PC-3 (cell line): ENCODE data around the gene TAOK3. TPM values are rescaled to one million over a fixed set of nuclear protein-coding genes. Genes with fewer than 3 reads are reported as not detected.
"Not testable (repeated sequence)": the region's sequence is repeated elsewhere in the genome, so short reads cannot be mapped to it uniquely, and the experiment has no call there.

Source experiments
- ATAC-seq: fragments of 200-7000 bp; cut with Tn5 transposase; 2 replicates; pipeline ENCODE4 v1.9.1; 2020; ENCODE audit warnings: mild to moderate bottlenecking, moderate library complexity
- BruUV-seq: library from RNA; stranded (reverse); fragments of 400-500 nt; replicated peaks from 2 replicates; lab custom pipeline; 2021; lab: Mats Ljungman, UMichigan
- CTCF ChIA-PET: fragments of 300-600 bp; sonication (Branson Sonifier 250); formaldehyde crosslinking; loops from one replicate; lab custom pipeline; 2022; ENCODE audit warnings: antibody characterized with exemption; lab: Charles Lee
- POLR2A ChIA-PET: fragments of 300-600 bp; sonication (Branson Sonifier 250); formaldehyde crosslinking; loops from one replicate; lab custom pipeline; 2022; ENCODE audit warnings: antibody characterized with exemption; ENCODE audit not compliant: unreplicated experiment; lab: Charles Lee
- DNase-seq: peaks from one replicate; pipeline ENCODE4 v3.0.0-alpha.2; 2015
- H2AFZ ChIP-seq: fragments of 300-600 bp; sonication (generic); 2 replicates; pipeline ENCODE4 v1.6.0; 2016; ENCODE audit warnings: antibody characterized with exemption, low read length
- H3F3A ChIP-seq: fragments of 300-600 bp; sonication (generic); one replicate; pipeline ENCODE4 v1.6.0; 2017; ENCODE audit warnings: antibody characterized with exemption, low read length, control low read depth, mild to moderate bottlenecking; ENCODE audit not compliant: unreplicated experiment
- H3K27ac ChIP-seq: fragments of 300-600 bp; sonication (generic); 2 replicates; pipeline ENCODE4 v1.5.1; 2016; ENCODE audit warnings: mild to moderate bottlenecking, low read length
- H3K27me3 ChIP-seq: fragments of 300-600 bp; sonication (generic); 2 replicates; pipeline ENCODE4 v1.6.1; 2016; ENCODE audit warnings: low read length, mixed read lengths
- H3K36me3 ChIP-seq: fragments of 300-600 bp; sonication (generic); 2 replicates; pipeline ENCODE4 v1.6.1; 2016; ENCODE audit warnings: low read depth, mixed run types, low read length, mixed read lengths
- H3K4me1 ChIP-seq: fragments of 300-600 bp; sonication (generic); 2 replicates; pipeline ENCODE4 v1.5.1; 2016; ENCODE audit warnings: low read length; ENCODE audit not compliant: insufficient read depth
- H3K4me2 ChIP-seq: fragments of 300-600 bp; sonication (generic); 2 replicates; pipeline ENCODE4 v1.6.0; 2016; ENCODE audit warnings: low read length
- H3K4me3 ChIP-seq: fragments of 300-600 bp; sonication (generic); 2 replicates; pipeline ENCODE4 v1.5.1; 2016; ENCODE audit warnings: mild to moderate bottlenecking, low read length, mixed read lengths
- H3K79me2 ChIP-seq: fragments of 300-600 bp; sonication (generic); 2 replicates; pipeline ENCODE4 v1.6.1; 2017; ENCODE audit warnings: low read length, mixed read lengths
- H3K9ac ChIP-seq: fragments of 300-600 bp; sonication (generic); 2 replicates; pipeline ENCODE4 v1.6.0; 2016; ENCODE audit warnings: mild to moderate bottlenecking, low read length
- H3K9me2 ChIP-seq: fragments of 300-600 bp; sonication (generic); replicated peaks from 2 replicates; pipeline ENCODE4 v1.6.1; 2016; ENCODE audit warnings: mixed run types, low read length, mixed read lengths
- H3K9me3 ChIP-seq: fragments of 300-600 bp; sonication (generic); 2 replicates; pipeline ENCODE4 v1.6.1; 2016; ENCODE audit warnings: low read length, mixed read lengths
- H4K20me1 ChIP-seq: fragments of 300-600 bp; sonication (generic); 2 replicates; pipeline ENCODE4 v1.6.1; 2016; ENCODE audit warnings: low read length, mixed read lengths
- CTCF ChIP-seq: fragments of 300-600 bp; sonication (generic); conservative IDR thresholded peaks from 2 replicates; pipeline ENCODE4 v1.5.1; 2017; ENCODE audit warnings: antibody characterized with exemption, low read depth, mild to moderate bottlenecking, low read length
- EZH2 ChIP-seq: fragments of 300-600 bp; sonication (generic); IDR thresholded peaks from one replicate; pipeline ENCODE4 v1.6.1; 2017; ENCODE audit warnings: antibody characterized with exemption, mild to moderate bottlenecking, low read length; ENCODE audit not compliant: unreplicated experiment
- EZH2phosphoT487 ChIP-seq: fragments of 300-600 bp; sonication (generic); IDR thresholded peaks from 2 replicates; pipeline ENCODE4 v1.6.1; 2018; ENCODE audit warnings: mild to moderate bottlenecking, antibody characterized with exemption, low read length, borderline replicate concordance
- intact Hi-C: fragments of 100-400 bp; cut with micrococcal nuclease; formaldehyde crosslinking; loops from 2 replicates; pipeline ENCODE4 v1.9.0; 2023
- total RNA-seq: library from RNA; depleted of rRNA; stranded (reverse); fragments of >200 nt; gene quantifications from 2 replicates; pipeline ENCODE4 v1.2.3, GENCODE V29; 2014

Gene TAOK3
- total RNA-seq, 1 experiment from 2014 or later = 27.9 TPM

- H3K4me2 ChIP-seq = peak overlapping the region; percentile 0; the same call in 1 of the 2 replicates
- TF ChIP-seq EZH2phosphoT487 (no peak), EZH2 (no peak), CTCF (no peak)
- BruUV-seq = no TSS peak
- H3K9ac ChIP-seq = no peak overlapping the region
- intact Hi-C loops = no loop called here
- ChIA-PET POLR2A (interaction anchor here (0.6 kb wide), 2 partner anchors 17 to 665 kb away, joined by 3 read pairs; no protein-coding TSS in a partner anchor), CTCF (no interaction called here)
- H4K20me1 ChIP-seq = no peaks in the 10 kb centered on the region
- peak; percentile 59 for ATAC-seq
- no peaks in the 10 kb centered on the region for H3K9me3 ChIP-seq
- no peaks in the 10 kb centered on the region for H3F3A ChIP-seq
- peak overlapping the region; percentile 6; the same call in 1 of the 2 replicates for H3K27ac ChIP-seq
- DNase-seq = peak; percentile 61
- H3K36me3 ChIP-seq = peaks cover 31% of the 10 kb centered on the region
- no peak overlapping the region for H2AFZ ChIP-seq
- no peaks in the 10 kb centered on the region for H3K79me2 ChIP-seq
- no peak overlapping the region for H3K4me3 ChIP-seq
- H3K4me1 ChIP-seq = peaks cover 26% of the 10 kb centered on the region
- H3K27me3 ChIP-seq = no peaks in the 10 kb centered on the region
- H3K9me2 ChIP-seq = no peaks in the 10 kb centered on the region
Measured at GRCh38 chr12:118418385-118419057, 45.8 kb upstream of the TAOK3 start.

- H3K27ac ChIP-seq = no peak overlapping the region
- no peak overlapping the region for H2AFZ ChIP-seq
- H3K9ac ChIP-seq = no peak overlapping the region
- peaks cover 23% of the 10 kb centered on the region for H3K4me1 ChIP-seq
- ChIA-PET CTCF (no interaction called here), POLR2A (interaction anchor here (0.6 kb wide), 2 partner anchors 18 to 666 kb away, joined by 3 read pairs; no protein-coding TSS in a partner anchor)
- H3K27me3 ChIP-seq = no peaks in the 10 kb centered on the region
- no peak for TF ChIP-seq EZH2phosphoT487
- no peak for TF ChIP-seq CTCF
- no peak for TF ChIP-seq EZH2
- intact Hi-C loops = no loop called here
- H3K9me2 ChIP-seq = no peaks in the 10 kb centered on the region
- DNase-seq (no peak), ATAC-seq (no peak)
- no TSS peak for BruUV-seq
- H3K79me2 ChIP-seq = no peaks in the 10 kb centered on the region
- peak overlapping the region; percentile 0; the same call in 1 of the 2 replicates for H3K4me2 ChIP-seq
- H3F3A ChIP-seq = no peaks in the 10 kb centered on the region
- no peak overlapping the region for H3K4me3 ChIP-seq
- no peaks in the 10 kb centered on the region for H4K20me1 ChIP-seq
- no peaks in the 10 kb centered on the region for H3K9me3 ChIP-seq
- peaks cover 36% of the 10 kb centered on the region for H3K36me3 ChIP-seq
Measured at GRCh38 chr12:118417942-118418341, 45.2 kb upstream of the TAOK3 start.

- POLR2A ChIA-PET = no interaction called here
- H3K4me2 ChIP-seq = no peak overlapping the region
- CTCF ChIA-PET = no interaction called here
- H3K4me1 ChIP-seq = no peaks in the 10 kb centered on the region
- H3K27me3 ChIP-seq = no peaks in the 10 kb centered on the region
- DNase-seq (no peak), ATAC-seq (no peak)
- intact Hi-C loops = loop anchor here (10.0 kb wide), 1 partner anchor 1245 kb away; no protein-coding TSS in a partner anchor
- BruUV-seq = no TSS peak
- H3K9ac ChIP-seq = no peak overlapping the region
- H3K9me3 ChIP-seq = no peaks in the 10 kb centered on the region
- TF ChIP-seq EZH2phosphoT487 = no peak
- no peak for TF ChIP-seq EZH2
- TF ChIP-seq CTCF = no peak
- H3K79me2 ChIP-seq = no peaks in the 10 kb centered on the region
- no peak overlapping the region for H3K4me3 ChIP-seq
- peaks cover 49% of the 10 kb centered on the region for H3K36me3 ChIP-seq
- no peaks in the 10 kb centered on the region for H3K9me2 ChIP-seq
- no peak overlapping the region for H3K27ac ChIP-seq
- no peaks in the 10 kb centered on the region for H3F3A ChIP-seq
- H4K20me1 ChIP-seq = no peaks in the 10 kb centered on the region
- no peak overlapping the region for H2AFZ ChIP-seq
Measured at GRCh38 chr12:118409834-118410233, 37.1 kb upstream of the TAOK3 start.

DNA sequence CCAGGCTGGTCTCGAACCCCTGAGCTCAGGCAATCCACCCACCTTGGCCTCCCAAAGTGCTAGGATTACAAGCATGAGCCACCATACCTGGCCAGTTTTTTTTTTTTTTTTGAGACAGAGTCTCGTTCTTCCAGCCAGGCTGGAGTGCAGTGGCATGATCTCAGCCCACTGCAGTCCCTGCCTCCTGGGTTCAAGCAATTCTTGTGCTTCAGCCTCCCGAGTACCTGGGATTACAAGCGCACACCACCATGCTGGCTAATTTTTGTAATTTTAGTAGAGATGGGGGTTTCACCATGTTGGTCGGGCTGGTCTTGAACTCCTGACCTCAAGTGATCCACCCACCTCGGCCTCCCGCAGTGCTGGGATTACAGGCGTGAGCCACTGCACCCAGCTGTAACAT is 35.5 kb upstream of the TAOK3 start:
- H3F3A ChIP-seq, H3K79me2 ChIP-seq, DNase-seq, H3K4me2 ChIP-seq, H3K4me1 ChIP-seq, POLR2A ChIA-PET, H3K27ac ChIP-seq, H3K27me3 ChIP-seq, H2AFZ ChIP-seq, H3K9me2 ChIP-seq, CTCF ChIA-PET, H3K4me3 ChIP-seq, H4K20me1 ChIP-seq, BruUV-seq, ATAC-seq, H3K9ac ChIP-seq, H3K9me3 ChIP-seq: not testable (repeated sequence)
- peaks cover 50% of the 10 kb centered on the region for H3K36me3 ChIP-seq
- intact Hi-C loops = loop anchor here (10.0 kb wide), 1 partner anchor 1247 kb away; no protein-coding TSS in a partner anchor
